Embryonic facial prominence (tissue), 1 donor: ENCODE data around the gene GOLGA8T.
"Not testable (repeated sequence)": the region's sequence is repeated elsewhere in the genome, so short reads cannot be mapped to it uniquely, and the experiment has no call there.

Experiments used
- DNase-seq: peaks from one replicate; pipeline ENCODE4 v3.0.0-alpha.2; 2016; ENCODE audit errors: extremely low spot score

Gene GOLGA8T

GRCh38 chr15:30134751-30135150, at the start of gene GOLGA8T:
Gene GOLGA8T, plus strand, starts transcription at chr15:30135051. Its CDS starts 98 bp downstream, at chr15:30135149.
- DNase-seq = not testable (repeated sequence)

- DNase-seq = not testable (repeated sequence)
Observed at GRCh38 chr15:30097827-30098226, 37.0 kb upstream of the GOLGA8T start.

GRCh38 chr15:30102890-30103289, 32.0 kb upstream of the GOLGA8T start:
- not testable (repeated sequence) for DNase-seq

GRCh38 chr15:30103941-30104507, 30.8 kb upstream of the GOLGA8T start:
- DNase-seq = not testable (repeated sequence)

GRCh38 chr15:30110591-30110990, 24.3 kb upstream of the GOLGA8T start:
- DNase-seq = not testable (repeated sequence)

- peak; percentile 5 for DNase-seq
Observed at GRCh38 chr15:30130066-30130465, 4.8 kb upstream of the GOLGA8T start.

- not testable (repeated sequence) for DNase-seq
Observed at GRCh38 chr15:30143246-30143645, 8.4 kb downstream of the GOLGA8T start.

GRCh38 chr15:30149891-30150290, 15.0 kb downstream of the GOLGA8T start:
- DNase-seq = not testable (repeated sequence)

- not testable (repeated sequence) for DNase-seq
Observed at GRCh38 chr15:30162479-30163357, 27.9 kb downstream of the GOLGA8T start.

GRCh38 chr15:30163759-30164158, 28.9 kb downstream of the GOLGA8T start:
- DNase-seq = not testable (repeated sequence)

- not testable (repeated sequence) for DNase-seq
Observed at GRCh38 chr15:30164257-30164656, 29.4 kb downstream of the GOLGA8T start.

GRCh38 chr15:30167403-30167802, 32.6 kb downstream of the GOLGA8T start:
- not testable (repeated sequence) for DNase-seq

GRCh38 chr15:30167886-30168285, 33.0 kb downstream of the GOLGA8T start:
- not testable (repeated sequence) for DNase-seq

- not testable (repeated sequence) for DNase-seq
Observed at GRCh38 chr15:30171452-30171851, 36.6 kb downstream of the GOLGA8T start.

GRCh38 chr15:30173041-30173608, 38.3 kb downstream of the GOLGA8T start:
- DNase-seq = not testable (repeated sequence)

GRCh38 chr15:30175291-30175690, 40.4 kb downstream of the GOLGA8T start:
- DNase-seq = not testable (repeated sequence)

GRCh38 chr15:30176613-30177012, 41.8 kb downstream of the GOLGA8T start:
- not testable (repeated sequence) for DNase-seq

- not testable (repeated sequence) for DNase-seq
Observed at GRCh38 chr15:30179814-30180213, 45.0 kb downstream of the GOLGA8T start.

GRCh38 chr15:30185495-30185894, 50.6 kb downstream of the GOLGA8T start:
- DNase-seq = not testable (repeated sequence)

GRCh38 chr15:30187429-30187828, 52.6 kb downstream of the GOLGA8T start:
- DNase-seq = not testable (repeated sequence)

GRCh38 chr15:30189754-30190153, 54.9 kb downstream of the GOLGA8T start:
- not testable (repeated sequence) for DNase-seq

- not testable (repeated sequence) for DNase-seq
Observed at GRCh38 chr15:30191143-30191542, 56.3 kb downstream of the GOLGA8T start.
